ENCODE results near the gene TBC1D13.

DNA sequence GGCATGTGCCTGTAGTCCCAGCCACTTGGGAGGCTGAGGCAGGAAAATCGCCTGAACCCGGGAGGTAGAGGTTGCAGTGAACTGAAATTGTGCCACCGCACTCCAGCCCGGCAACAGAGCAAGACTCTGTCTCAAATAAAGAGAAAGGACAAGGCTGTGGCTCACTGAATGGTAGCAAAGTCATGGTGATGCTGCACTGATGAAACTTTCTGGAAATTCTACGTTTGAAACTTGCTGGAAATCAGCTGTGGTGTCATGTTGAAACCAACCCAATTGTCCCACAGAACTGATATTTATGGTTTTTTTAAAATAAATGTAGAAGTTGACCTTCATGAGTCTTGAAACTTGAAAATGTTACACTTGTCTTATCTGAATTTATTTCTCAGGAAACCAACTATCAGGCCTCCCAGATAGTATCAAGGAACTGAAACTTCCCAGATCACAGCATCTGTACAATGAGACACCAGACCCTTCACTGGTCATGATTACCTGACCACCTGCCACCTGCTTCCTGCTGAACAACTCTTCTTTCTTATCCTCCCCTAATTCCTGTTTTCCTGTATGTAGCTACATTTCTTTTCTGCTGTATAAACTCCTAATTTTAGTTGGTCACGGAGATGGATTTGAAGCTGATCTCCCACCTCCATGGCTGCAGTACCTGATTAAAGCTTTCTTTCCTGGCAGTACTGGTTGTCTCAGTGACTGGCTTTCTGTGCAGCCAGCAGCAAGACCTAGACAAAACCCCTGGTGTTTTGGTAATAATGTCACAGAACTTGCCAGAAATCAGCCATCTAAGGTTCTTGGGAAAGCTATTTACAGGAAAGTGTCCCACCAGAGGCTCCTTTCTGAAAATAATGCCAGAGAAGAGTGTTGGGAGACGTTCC, 5.6 kb upstream of the TBC1D13 start:
- TF ChIP-seq SIN3A (IDR thresholded peaks at IDR 0.05; ENCODE audit: borderline replicate concordance, insufficient read depth, low read length): no peak
- no peak for TF ChIP-seq FOXP2 (optimal IDR thresholded peaks at IDR 0.05; ENCODE audit: borderline replicate concordance, extremely low read depth, extremely low read length, insufficient read depth)
- TF ChIP-seq POLR2AphosphoS5 (IDR thresholded peaks at IDR 0.05; ENCODE audit: low read depth, low read length): no peak
- TF ChIP-seq, protein P1, sequence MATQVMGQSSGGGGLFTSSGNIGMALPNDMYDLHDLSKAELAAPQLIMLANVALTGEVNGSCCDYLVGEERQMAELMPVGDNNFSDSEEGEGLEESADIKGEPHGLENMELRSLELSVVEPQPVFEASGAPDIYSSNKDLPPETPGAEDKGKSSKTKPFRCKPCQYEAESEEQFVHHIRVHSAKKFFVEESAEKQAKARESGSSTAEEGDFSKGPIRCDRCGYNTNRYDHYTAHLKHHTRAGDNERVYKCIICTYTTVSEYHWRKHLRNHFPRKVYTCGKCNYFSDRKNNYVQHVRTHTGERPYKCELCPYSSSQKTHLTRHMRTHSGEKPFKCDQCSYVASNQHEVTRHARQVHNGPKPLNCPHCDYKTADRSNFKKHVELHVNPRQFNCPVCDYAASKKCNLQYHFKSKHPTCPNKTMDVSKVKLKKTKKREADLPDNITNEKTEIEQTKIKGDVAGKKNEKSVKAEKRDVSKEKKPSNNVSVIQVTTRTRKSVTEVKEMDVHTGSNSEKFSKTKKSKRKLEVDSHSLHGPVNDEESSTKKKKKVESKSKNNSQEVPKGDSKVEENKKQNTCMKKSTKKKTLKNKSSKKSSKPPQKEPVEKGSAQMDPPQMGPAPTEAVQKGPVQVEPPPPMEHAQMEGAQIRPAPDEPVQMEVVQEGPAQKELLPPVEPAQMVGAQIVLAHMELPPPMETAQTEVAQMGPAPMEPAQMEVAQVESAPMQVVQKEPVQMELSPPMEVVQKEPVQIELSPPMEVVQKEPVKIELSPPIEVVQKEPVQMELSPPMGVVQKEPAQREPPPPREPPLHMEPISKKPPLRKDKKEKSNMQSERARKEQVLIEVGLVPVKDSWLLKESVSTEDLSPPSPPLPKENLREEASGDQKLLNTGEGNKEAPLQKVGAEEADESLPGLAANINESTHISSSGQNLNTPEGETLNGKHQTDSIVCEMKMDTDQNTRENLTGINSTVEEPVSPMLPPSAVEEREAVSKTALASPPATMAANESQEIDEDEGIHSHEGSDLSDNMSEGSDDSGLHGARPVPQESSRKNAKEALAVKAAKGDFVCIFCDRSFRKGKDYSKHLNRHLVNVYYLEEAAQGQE (IDR thresholded peaks at IDR 0.05; ENCODE audit: insufficient read depth in 1 of 2, low read depth in 2 of 2, low read length in 2 of 2): no peak

Measured in PFSK-1 (cell line).